WI38 (cell line): ENCODE data around the gene TEX48.

Experiments used
- H3K4me3 ChIP-seq: 2 replicates; pipeline ENCODE4 v1.5.1; 2011; ENCODE audit warnings: low read depth, mild to moderate bottlenecking, control low read depth, low read length
- TF ChIP-seq, protein P1 (sequence below): IDR thresholded peaks from 2 replicates; pipeline ENCODE4 v1.5.1; 2012; ENCODE audit warnings: low read depth, mild to moderate bottlenecking, control low read depth, low read length

Gene TEX48

DNA sequence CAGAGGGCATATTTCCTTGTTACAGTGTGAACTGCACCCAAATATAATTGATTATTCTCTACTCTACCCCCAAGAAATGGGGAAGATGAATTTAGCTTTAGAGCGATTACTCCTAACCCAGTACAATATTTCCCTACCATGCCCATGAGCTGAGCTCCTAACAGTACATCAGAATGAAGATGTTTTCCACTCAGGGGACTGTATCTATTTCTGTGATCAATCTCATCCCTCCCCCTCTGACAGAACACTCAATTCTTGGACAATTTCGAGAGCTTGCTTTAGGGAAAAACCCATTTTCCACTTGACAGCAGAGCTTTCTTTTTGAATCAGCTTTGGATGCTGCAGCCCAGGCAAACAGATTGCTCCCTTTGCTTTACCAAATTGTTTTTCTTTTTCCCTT lies 24.7 kb upstream of the TEX48 start:
- TF ChIP-seq, protein P1, sequence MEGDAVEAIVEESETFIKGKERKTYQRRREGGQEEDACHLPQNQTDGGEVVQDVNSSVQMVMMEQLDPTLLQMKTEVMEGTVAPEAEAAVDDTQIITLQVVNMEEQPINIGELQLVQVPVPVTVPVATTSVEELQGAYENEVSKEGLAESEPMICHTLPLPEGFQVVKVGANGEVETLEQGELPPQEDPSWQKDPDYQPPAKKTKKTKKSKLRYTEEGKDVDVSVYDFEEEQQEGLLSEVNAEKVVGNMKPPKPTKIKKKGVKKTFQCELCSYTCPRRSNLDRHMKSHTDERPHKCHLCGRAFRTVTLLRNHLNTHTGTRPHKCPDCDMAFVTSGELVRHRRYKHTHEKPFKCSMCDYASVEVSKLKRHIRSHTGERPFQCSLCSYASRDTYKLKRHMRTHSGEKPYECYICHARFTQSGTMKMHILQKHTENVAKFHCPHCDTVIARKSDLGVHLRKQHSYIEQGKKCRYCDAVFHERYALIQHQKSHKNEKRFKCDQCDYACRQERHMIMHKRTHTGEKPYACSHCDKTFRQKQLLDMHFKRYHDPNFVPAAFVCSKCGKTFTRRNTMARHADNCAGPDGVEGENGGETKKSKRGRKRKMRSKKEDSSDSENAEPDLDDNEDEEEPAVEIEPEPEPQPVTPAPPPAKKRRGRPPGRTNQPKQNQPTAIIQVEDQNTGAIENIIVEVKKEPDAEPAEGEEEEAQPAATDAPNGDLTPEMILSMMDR = no peak
- H3K4me3 ChIP-seq = no peak overlapping the region

DNA sequence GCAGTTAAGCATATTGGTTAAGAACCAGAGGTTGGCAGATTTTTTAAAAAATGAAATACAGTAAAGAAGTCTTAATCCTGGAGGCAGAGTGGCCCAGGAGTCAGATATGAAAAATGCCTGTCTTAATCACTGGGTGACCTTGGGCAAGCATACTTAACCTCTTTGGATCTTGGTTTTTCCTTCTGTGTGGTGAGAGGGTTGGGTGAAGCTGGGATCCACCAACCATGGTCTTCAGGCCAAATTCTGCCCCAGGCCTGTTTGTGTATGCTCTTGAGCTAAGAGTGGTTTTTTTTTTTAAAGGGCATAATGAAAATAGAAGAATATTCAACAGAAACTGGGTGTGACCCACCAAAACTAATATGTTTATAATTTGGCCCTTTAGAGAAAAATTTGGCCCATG lies 20.0 kb upstream of the TEX48 start:
- TF ChIP-seq, protein P1 = no peak
- H3K4me3 ChIP-seq = no peak overlapping the region

DNA sequence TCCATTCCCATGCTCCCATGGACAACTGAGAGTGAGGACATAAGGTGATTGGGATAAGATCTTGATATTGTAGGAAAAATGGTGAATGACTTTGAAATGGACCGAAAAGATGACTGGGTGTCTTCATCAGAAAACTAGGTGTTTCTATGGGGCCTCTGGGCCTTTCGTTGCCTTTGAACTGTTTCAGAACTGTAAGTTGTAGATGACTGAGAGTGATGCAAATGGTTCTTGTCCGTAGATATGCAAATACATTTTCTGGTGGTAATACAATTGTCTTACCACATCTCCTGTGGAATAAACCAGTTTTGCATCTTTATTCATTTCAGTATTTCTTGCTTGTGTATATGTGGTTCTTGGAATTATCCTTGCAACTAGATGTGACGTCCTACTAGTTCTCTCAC lies 16.0 kb upstream of the TEX48 start:
- TF ChIP-seq, protein P1 = no peak

DNA sequence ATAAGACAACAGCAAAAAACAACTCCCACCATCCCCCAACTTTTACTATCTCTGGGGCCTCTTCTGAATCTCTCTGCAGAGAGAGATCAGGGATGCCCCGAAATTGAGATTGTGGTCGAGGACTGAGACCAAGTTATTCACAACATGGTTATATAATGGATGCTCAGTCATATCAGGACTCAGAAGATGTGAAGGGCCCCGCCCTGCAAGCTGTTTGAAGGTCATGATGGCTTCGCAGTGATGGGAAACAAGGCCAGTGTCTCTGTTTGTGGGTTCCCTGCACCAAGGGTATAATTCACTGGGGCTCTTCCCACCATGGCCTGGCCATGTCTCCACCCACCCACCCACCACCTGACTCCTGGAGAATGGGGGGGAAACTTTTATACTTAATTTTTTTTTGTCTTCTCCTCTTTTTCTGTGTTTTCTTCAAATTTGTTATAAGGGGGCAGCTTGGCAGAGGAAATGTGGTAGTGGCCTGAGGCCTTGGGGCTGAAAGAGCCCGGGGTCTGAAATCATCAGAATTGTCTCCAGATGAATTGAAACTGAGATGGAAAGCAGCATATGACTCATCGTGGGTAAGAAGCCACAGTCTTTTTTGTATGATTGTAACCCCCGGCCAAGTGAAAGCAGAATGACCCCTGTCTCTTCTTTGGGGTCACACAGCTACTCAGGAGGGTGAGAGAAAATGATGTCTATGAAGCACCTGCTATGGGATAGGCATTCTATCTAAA lies 15.0 kb upstream of the TEX48 start:
- TF ChIP-seq, protein P1 = no peak
- no peak overlapping the region for H3K4me3 ChIP-seq

More for the DNA sequence above, 16.0 kb upstream of the TEX48 start:
- H3K4me3 ChIP-seq = no peak overlapping the region

DNA sequence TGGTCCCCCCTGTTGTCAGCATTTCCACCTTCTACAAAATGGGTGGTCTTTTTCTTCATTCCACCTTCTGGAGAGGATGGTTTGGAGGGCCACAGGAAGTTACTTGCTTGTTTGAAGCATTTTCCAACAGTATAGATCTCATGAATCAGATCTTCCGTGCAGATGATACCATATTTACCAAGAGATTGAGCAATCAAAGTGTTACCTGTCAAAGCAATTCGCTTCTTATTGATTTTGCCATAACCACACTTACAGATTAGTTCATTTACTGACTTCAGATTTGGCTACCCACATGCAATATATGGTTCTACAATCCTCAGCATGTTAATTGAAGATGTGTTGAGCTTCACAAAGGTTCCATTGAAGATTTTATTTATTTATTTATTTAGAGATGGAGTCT lies 14.0 kb upstream of the TEX48 start:
- no peak overlapping the region for H3K4me3 ChIP-seq
- TF ChIP-seq, protein P1 = no peak

DNA sequence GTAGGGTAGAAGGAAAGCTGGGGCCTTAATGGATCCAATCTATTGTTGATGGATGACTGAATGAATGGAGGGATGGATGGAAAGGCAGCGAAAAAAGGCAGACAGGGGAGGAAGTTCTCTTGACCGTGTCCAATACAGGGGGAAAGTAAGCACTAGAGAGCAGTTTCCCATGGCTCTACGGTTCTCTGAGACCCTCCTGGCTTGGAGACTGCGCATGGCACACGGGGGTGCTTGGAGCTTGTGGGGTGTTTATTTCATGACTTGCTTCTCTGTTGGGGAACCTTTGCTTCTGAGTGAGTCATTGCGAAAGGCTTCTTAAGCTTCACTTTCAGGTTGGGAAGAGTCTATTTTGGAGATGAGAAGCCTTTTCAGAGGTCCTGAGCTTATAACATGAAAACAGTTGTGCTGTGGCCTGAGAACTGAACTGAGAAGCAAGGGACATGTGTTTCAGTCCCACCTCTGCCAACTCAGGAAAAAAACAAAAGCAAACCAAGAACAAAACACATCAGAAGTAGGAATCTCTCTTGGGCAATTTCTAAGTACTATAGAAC lies 12.8 kb upstream of the TEX48 start:
- TF ChIP-seq, protein P1 = no peak
- no peak overlapping the region for H3K4me3 ChIP-seq

DNA sequence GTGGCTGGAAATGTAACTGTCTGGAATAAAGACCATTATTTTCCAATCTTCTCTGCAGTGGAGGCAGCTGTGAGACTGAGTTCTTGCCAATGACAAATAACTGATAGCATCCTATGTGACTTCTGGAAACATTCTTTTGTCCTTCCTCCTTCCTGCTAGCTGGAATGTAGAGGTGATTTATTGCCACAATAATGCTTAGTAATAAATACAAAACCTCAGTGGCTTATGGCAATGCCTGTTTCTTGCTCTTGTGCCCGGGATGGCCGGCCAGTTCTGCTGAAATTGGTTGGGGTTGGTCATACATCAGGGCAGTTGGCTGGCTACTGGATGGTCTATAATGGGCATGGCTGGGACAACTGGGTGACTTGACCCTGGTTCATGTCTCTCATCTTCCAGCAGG lies 12.2 kb upstream of the TEX48 start:
- H3K4me3 ChIP-seq = no peak overlapping the region
- TF ChIP-seq, protein P1 = no peak
